ENCODE data around the gene MRPL36. TPM values are rescaled to one million over a fixed set of nuclear protein-coding genes. Genes with fewer than 3 reads are reported as not detected.

The MRPL36 gene
- total RNA-seq, 1 experiment from 2014 or later = 82.5 TPM

GRCh38 chr5:1779021-1779680 lies 20.5 kb downstream of the MRPL36 start:
- in situ Hi-C loops (cut with HindIII; ENCODE audit: low pct_unique_long_range_greater_than_20kb, low sequenced_read_pairs) = no loop called here
- no peak for DNase-seq (ENCODE audit: low read depth, low spot score)

- in situ Hi-C loops (cut with HindIII; ENCODE audit: low pct_unique_long_range_greater_than_20kb, low sequenced_read_pairs) = no loop called here
Measured at GRCh38 chr5:1778138-1779020, 21.3 kb downstream of the MRPL36 start.

GRCh38 chr5:1777281-1778137 lies 22.1 kb downstream of the MRPL36 start:
- no peak for DNase-seq (ENCODE audit: low read depth, low spot score)
- in situ Hi-C loops (cut with HindIII; ENCODE audit: low pct_unique_long_range_greater_than_20kb, low sequenced_read_pairs) = no loop called here

More at GRCh38 chr5:1778138-1779020, 21.3 kb downstream of the MRPL36 start:
- DNase-seq (ENCODE audit: low read depth, low spot score) = no peak

- in situ Hi-C loops (cut with HindIII; ENCODE audit: low pct_unique_long_range_greater_than_20kb, low sequenced_read_pairs) = no loop called here
- DNase-seq (ENCODE audit: low read depth, low spot score) = no peak
Measured at GRCh38 chr5:1776831-1777230, 22.8 kb downstream of the MRPL36 start.

- in situ Hi-C loops (cut with HindIII; ENCODE audit: low pct_unique_long_range_greater_than_20kb, low sequenced_read_pairs) = no loop called here
- peak; percentile 70 for DNase-seq (ENCODE audit: low read depth, low spot score)
Measured at GRCh38 chr5:1772634-1773033, 27.0 kb downstream of the MRPL36 start.

GRCh38 chr5:1771149-1772065 lies 28.2 kb downstream of the MRPL36 start:
- in situ Hi-C loops (cut with HindIII; ENCODE audit: low pct_unique_long_range_greater_than_20kb, low sequenced_read_pairs) = no loop called here
- no peak for DNase-seq (ENCODE audit: low read depth, low spot score)

GRCh38 chr5:1770443-1770802 lies 29.2 kb downstream of the MRPL36 start:
- in situ Hi-C loops (cut with HindIII; ENCODE audit: low pct_unique_long_range_greater_than_20kb, low sequenced_read_pairs) = no loop called here
- DNase-seq (ENCODE audit: low read depth, low spot score) = no peak

- DNase-seq (ENCODE audit: low read depth, low spot score) = no peak
- in situ Hi-C loops (cut with HindIII; ENCODE audit: low pct_unique_long_range_greater_than_20kb, low sequenced_read_pairs) = no loop called here
Measured at GRCh38 chr5:1769752-1770442, 29.7 kb downstream of the MRPL36 start.

GRCh38 chr5:1769017-1769640 lies 30.5 kb downstream of the MRPL36 start:
- in situ Hi-C loops (cut with HindIII; ENCODE audit: low pct_unique_long_range_greater_than_20kb, low sequenced_read_pairs) = no loop called here
- no peak for DNase-seq (ENCODE audit: low read depth, low spot score)

- in situ Hi-C loops (cut with HindIII; ENCODE audit: low pct_unique_long_range_greater_than_20kb, low sequenced_read_pairs) = no loop called here
Measured at GRCh38 chr5:1768283-1769000, 31.2 kb downstream of the MRPL36 start.

GRCh38 chr5:1767524-1768282 lies 31.9 kb downstream of the MRPL36 start:
- DNase-seq (ENCODE audit: low read depth, low spot score) = no peak
- in situ Hi-C loops (cut with HindIII; ENCODE audit: low pct_unique_long_range_greater_than_20kb, low sequenced_read_pairs) = no loop called here

More at GRCh38 chr5:1768283-1769000, 31.2 kb downstream of the MRPL36 start:
- DNase-seq (ENCODE audit: low read depth, low spot score) = no peak

- DNase-seq (ENCODE audit: low read depth, low spot score) = no peak
- in situ Hi-C loops (cut with HindIII; ENCODE audit: low pct_unique_long_range_greater_than_20kb, low sequenced_read_pairs) = no loop called here
Measured at GRCh38 chr5:1765880-1766235, 33.8 kb downstream of the MRPL36 start.

- no peak for DNase-seq (ENCODE audit: low read depth, low spot score)
- in situ Hi-C loops (cut with HindIII; ENCODE audit: low pct_unique_long_range_greater_than_20kb, low sequenced_read_pairs) = no loop called here
Measured at GRCh38 chr5:1765141-1765879, 34.3 kb downstream of the MRPL36 start.

GRCh38 chr5:1764606-1764960 lies 35.1 kb downstream of the MRPL36 start:
- in situ Hi-C loops (cut with HindIII; ENCODE audit: low pct_unique_long_range_greater_than_20kb, low sequenced_read_pairs) = no loop called here
- no peak for DNase-seq (ENCODE audit: low read depth, low spot score)
